ENCODE results near the gene HAUS2.
"Not testable (repeated sequence)": the region's sequence is repeated elsewhere in the genome, so short reads cannot be mapped to it uniquely, and the experiment has no call there.

HAUS2 gene

DNA sequence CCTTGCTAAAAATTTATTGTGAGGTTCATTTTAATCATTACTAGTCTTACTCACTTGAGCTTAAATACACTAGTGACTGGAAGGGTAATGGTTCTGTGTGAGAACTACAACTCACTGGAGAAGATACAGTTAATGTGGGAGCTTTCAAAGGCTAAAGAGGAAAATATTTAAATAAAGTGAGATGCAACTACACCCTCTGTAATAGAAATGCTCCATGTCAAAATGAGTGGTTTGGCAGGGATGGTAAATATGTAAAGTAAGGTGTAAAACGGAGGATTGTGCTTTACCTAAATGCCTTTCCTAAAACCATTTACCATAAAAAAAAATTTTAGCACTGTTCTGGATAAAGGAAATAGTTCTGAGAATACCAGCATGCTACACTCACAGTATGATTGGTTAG is 15.4 kb upstream of the HAUS2 start:
- no peaks in the 10 kb centered on the region for H3K27me3 ChIP-seq (replicated peaks; ENCODE audit: control insufficient read depth, insufficient read depth, low read length)
- no peak overlapping the region for H3K9ac ChIP-seq (ENCODE audit: low read length)
- peaks cover 58% of the 10 kb centered on the region for H3K36me3 ChIP-seq (ENCODE audit: control insufficient read depth, insufficient read depth, low read length, severe bottlenecking)
- no peak for DNase-seq (ENCODE audit: low read depth)
- no peaks in the 10 kb centered on the region for H3K9me3 ChIP-seq (ENCODE audit: control insufficient read depth, low read length)
- no peak overlapping the region for H3K4me3 ChIP-seq (ENCODE audit: low read length)
- H3K4me1 ChIP-seq (ENCODE audit: control insufficient read depth, insufficient read depth, low read length), result no peaks in the 10 kb centered on the region

DNA sequence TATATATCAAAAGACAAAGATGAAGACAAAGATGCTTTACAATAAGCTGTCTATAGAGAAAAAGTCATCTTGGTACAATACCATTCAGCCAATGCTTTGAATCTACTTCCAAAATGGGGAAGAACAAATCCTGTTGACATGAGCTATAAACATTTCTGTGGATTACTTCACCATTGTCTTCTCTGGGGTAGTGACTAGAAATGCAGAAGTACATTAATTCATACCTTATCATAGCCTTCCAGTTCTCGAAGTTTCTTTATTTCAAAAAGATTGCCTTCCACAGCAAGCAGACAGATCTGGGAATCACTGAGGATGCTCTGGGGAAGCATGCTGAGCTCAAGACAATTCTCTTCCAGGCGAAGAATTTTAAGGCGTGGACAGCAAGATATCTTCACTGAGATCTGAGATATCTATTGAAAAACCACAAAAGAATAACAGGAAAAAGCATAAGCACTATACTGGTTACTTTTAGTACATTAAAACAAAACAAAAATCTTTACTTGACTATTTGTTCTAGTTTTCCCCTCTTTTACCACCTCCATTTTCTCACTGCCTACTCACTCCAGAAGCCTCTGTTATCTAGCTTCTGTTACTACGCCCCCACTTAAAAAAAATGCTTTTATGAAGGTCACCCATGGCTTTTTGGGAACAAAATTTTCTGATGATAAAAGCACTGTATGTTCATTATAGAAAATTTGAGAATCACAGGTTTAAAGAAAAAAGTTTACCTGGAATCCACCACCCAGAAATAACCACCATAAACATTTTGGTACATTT is 3.6 kb upstream of the HAUS2 start:
- Histone ChIP-seq H3K9ac (ENCODE audit: low read length) (no peak overlapping the region), H3K36me3 (ENCODE audit: control insufficient read depth, insufficient read depth, low read length, severe bottlenecking) (peaks cover 35% of the 10 kb centered on the region), H3K4me1 (ENCODE audit: control insufficient read depth, insufficient read depth, low read length) (peaks cover 14% of the 10 kb centered on the region), H3K27me3 (replicated peaks; ENCODE audit: control insufficient read depth, insufficient read depth, low read length) (no peaks in the 10 kb centered on the region), H3K4me3 (ENCODE audit: low read length) (no peak overlapping the region), H3K9me3 (ENCODE audit: control insufficient read depth, low read length) (no peaks in the 10 kb centered on the region)
- no peak for DNase-seq (ENCODE audit: low read depth)

DNA sequence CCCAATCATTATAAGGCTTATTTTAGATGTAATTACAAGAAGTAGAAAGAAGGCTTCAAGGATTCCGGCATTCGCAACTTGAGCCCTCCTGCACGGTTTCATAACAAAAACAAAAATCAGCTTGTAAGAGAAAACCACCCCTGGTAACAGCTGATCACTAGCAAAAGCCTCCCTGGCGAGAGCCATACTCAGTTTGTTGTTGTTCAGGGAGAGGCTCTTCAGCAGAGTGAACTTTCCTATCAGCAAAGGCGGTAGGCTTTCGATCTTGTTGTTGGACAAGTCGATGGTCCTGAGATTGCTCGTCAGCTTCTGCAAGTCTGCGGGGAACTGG is 755 bp upstream of the HAUS2 start:
- H3K27me3 ChIP-seq (replicated peaks; ENCODE audit: control insufficient read depth, insufficient read depth, low read length), result no peaks in the 10 kb centered on the region
- no peak for DNase-seq (ENCODE audit: low read depth)
- peak overlapping the region; percentile 95 for H3K4me3 ChIP-seq (ENCODE audit: low read length)
- H3K36me3 ChIP-seq (ENCODE audit: control insufficient read depth, insufficient read depth, low read length, severe bottlenecking), result peaks cover 28% of the 10 kb centered on the region
- peaks cover 18% of the 10 kb centered on the region for H3K4me1 ChIP-seq (ENCODE audit: control insufficient read depth, insufficient read depth, low read length)
- no peaks in the 10 kb centered on the region for H3K9me3 ChIP-seq (ENCODE audit: control insufficient read depth, low read length)
- H3K9ac ChIP-seq (ENCODE audit: low read length), result peak overlapping the region; percentile 89

DNA sequence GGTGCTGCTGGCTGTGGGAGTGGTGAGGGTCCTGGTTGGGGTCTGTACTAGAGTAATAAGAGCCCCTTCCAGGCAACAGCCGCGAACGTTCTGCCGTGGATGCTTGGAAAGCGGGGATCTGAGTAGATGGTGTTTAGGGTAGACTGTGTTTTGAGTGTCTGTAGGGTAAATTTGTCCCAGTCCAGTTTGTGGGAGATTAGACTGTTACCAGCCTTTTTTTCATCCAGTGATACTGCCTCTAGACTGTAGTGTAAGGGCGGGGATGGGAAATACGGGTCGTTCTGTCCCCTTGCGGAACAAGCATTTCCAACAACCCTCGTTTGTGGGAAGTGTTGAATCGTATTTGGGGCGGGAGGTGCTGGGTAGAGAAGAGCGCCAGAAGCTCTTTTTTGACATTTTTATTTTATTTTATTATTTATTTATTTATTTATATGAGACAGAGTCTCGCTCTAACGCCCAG is 424 bp downstream of the HAUS2 start:
- peaks cover 17% of the 10 kb centered on the region for H3K36me3 ChIP-seq (ENCODE audit: control insufficient read depth, insufficient read depth, low read length, severe bottlenecking)
- no peaks in the 10 kb centered on the region for H3K9me3 ChIP-seq (ENCODE audit: control insufficient read depth, low read length)
- DNase-seq (ENCODE audit: low read depth), result peak; percentile 52
- peaks cover 18% of the 10 kb centered on the region for H3K4me1 ChIP-seq (ENCODE audit: control insufficient read depth, insufficient read depth, low read length)
- H3K4me3 ChIP-seq (ENCODE audit: low read length), result peak overlapping the region; percentile 95
- H3K9ac ChIP-seq (ENCODE audit: low read length), result peak overlapping the region; percentile 89
- no peaks in the 10 kb centered on the region for H3K27me3 ChIP-seq (replicated peaks; ENCODE audit: control insufficient read depth, insufficient read depth, low read length)

DNA sequence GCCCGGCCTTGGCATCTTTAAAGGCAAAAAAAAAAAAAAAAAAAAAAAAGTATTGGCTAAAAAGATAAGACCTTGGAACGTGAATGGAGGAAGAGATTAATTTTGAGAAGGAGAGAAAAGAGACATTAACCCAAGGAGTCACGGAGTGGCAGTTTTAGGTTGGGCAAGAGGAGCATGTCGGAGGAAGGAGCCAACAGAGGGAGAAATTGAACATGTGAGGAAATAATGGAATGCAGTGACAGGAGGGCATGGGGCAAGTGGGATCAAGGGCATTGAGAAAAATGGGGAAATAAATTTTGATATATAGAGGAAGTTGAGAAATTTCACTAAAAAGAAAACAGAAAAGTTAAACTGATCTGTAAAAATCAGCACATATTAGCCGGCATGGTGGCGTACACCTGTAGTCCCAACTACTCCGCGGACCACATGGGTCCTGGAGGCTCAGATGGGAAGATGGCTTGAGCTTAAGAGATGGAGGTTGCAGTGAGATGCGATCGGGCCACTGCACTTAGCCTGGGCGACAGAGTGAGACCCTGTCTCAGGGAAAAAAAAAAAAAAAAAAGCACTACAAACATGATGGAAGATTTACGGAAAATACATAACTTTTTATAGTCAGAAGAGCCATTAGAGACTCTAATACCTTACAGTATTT is 1.2 kb downstream of the HAUS2 start:
- Histone ChIP-seq H3K27me3 (replicated peaks; ENCODE audit: control insufficient read depth, insufficient read depth, low read length) (no peaks in the 10 kb centered on the region), H3K9me3 (ENCODE audit: control insufficient read depth, low read length) (no peaks in the 10 kb centered on the region), H3K36me3 (ENCODE audit: control insufficient read depth, insufficient read depth, low read length, severe bottlenecking) (peaks cover 9% of the 10 kb centered on the region), H3K9ac (ENCODE audit: low read length) (peak overlapping the region; percentile 89), H3K4me3 (ENCODE audit: low read length) (peak overlapping the region; percentile 95), H3K4me1 (ENCODE audit: control insufficient read depth, insufficient read depth, low read length) (peaks cover 18% of the 10 kb centered on the region)
- DNase-seq (ENCODE audit: low read depth), result no peak

DNA sequence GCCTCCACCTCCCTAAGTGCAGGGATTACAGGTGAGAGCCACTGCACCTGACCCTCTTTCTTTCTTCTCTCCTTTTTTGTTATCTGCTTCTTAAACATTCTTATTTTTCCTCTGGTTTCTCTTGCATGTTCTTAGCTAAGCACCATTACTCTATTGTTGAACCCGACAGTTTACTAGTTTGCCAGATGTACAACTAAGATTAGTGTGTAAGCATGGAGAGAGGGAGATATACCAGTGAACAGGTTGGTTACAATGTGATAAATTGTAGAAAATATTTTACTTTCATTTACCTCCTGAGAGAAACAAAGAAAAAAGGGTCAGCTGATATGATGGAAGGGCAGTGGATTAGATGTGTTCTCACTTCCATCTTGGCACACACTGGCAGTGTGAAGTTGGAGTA is 4.9 kb downstream of the HAUS2 start:
- no peak for DNase-seq (ENCODE audit: low read depth)
- H3K4me3 ChIP-seq (ENCODE audit: low read length), result no peak overlapping the region

DNA sequence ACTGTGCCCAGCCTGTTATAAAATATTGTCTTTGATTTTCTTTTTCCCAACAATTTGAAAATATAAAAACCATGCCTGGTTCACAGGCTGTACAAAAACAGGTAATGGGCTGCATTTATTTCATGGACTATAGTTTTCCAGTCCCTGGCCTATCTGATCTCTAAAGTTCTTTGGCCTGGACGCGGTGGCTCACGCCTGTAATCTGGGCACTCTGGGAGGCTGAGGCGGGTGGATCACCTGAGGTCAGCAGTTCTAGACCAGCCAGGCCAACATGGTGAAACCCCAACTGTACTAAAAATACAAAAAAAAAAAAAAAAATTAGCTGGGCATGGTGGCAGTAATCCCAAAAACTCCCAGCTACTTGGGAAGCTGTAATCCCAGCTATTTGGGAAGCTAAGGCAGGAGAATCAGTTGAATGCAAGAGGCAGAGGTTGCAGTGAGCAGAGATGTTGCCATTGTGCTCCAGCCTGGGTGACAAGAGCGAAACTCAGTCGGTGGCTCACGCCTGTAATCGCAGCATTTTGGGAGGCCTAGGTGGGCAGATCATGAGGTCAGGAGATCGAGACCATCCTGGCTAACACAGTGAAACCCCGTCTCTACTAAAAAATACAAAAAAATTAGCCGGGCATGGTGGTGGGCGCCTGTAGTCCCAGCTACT is 8.0 kb downstream of the HAUS2 start:
- not testable (repeated sequence) for H3K4me1 ChIP-seq (ENCODE audit: control insufficient read depth, insufficient read depth, low read length); H3K4me3 ChIP-seq (ENCODE audit: low read length); H3K9me3 ChIP-seq (ENCODE audit: control insufficient read depth, low read length); H3K27me3 ChIP-seq (replicated peaks; ENCODE audit: control insufficient read depth, insufficient read depth, low read length); DNase-seq (ENCODE audit: low read depth); H3K9ac ChIP-seq (ENCODE audit: low read length)
- peaks cover 32% of the 10 kb centered on the region for H3K36me3 ChIP-seq (ENCODE audit: control insufficient read depth, insufficient read depth, low read length, severe bottlenecking)

More for the DNA sequence above, 4.9 kb downstream of the HAUS2 start:
- H3K9ac ChIP-seq (ENCODE audit: low read length), result no peak overlapping the region
- H3K4me1 ChIP-seq (ENCODE audit: control insufficient read depth, insufficient read depth, low read length), result peaks cover 8% of the 10 kb centered on the region
- H3K36me3 ChIP-seq (ENCODE audit: control insufficient read depth, insufficient read depth, low read length, severe bottlenecking), result peaks cover 2% of the 10 kb centered on the region
- H3K9me3 ChIP-seq (ENCODE audit: control insufficient read depth, low read length), result no peaks in the 10 kb centered on the region
- no peaks in the 10 kb centered on the region for H3K27me3 ChIP-seq (replicated peaks; ENCODE audit: control insufficient read depth, insufficient read depth, low read length)

DNA sequence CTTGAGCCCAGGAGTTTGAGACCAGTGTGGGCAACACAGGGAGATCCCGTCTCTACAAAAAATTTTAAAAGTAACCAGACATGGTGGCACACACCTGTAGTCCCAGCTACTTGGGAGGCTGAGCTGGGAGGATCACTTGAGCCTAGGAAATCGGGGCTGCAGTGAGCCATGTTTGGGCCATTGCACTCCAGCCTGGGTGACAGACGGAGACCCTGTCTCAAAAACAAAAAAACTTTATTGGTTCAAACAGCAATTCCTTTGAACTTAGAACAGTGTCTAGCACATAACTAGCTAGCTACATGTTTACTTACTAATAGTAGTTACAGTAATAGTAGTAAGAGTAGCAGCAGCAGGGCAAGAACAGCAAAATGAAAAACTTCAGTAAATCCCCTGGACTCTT is 10.1 kb downstream of the HAUS2 start:
- no peak for DNase-seq (ENCODE audit: low read depth)
- H3K4me1 ChIP-seq (ENCODE audit: control insufficient read depth, insufficient read depth, low read length), result no peaks in the 10 kb centered on the region
- no peak overlapping the region for H3K4me3 ChIP-seq (ENCODE audit: low read length)
- peaks cover 49% of the 10 kb centered on the region for H3K36me3 ChIP-seq (ENCODE audit: control insufficient read depth, insufficient read depth, low read length, severe bottlenecking)
- H3K9ac ChIP-seq (ENCODE audit: low read length), result no peak overlapping the region
- H3K27me3 ChIP-seq (replicated peaks; ENCODE audit: control insufficient read depth, insufficient read depth, low read length), result no peaks in the 10 kb centered on the region
- H3K9me3 ChIP-seq (ENCODE audit: control insufficient read depth, low read length), result no peaks in the 10 kb centered on the region

DNA sequence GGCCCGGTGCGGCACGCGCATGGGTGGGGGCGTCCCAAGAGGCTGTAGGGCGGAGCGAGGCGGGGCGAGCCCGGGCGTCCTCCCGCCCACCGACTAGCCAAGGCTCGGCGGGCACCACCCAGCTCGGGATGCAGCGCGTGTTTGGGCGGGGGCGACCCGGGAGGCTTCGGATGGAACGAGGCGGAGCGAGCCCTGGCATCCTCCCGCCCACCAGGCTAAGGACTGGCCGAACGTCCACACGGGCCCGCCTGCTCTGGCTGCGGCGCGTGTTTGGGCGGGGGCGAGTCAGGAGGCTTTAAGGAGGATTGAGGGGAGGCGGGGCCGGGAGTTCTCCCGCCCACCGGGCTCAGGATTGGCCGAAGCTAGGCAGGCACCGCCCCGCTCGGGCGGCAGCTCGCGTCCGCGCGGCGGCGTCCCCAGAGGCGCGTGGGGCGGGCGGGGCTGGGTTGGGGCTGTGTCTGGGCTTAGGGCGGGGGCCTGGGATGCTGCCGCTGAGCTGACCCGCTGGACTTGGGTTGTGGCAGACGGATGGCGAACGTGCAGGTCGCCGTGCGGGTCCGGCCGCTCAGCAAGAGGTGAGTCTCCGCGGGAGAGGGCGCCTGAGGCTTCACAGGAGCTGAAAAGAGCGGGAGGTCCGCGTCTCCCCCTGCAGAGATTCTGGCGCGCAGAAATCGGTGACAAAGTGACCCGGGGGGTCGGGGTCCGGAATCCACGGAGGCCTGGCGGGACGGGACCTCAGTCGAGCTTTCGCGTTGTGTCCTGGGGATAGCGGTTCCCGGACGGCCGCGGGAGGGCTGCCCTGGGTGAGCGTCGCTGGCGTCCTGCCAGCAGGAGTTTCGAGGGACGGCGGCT is 26.8 kb downstream of the HAUS2 start, which contains the start of gene STARD9:
Gene STARD9, plus strand, starts transcription at position 419 of the 852 bp plus-strand sequence. Its CDS starts 110 bp downstream, at position 529.
- peak; percentile 100 for DNase-seq (ENCODE audit: low read depth)
- no peaks in the 10 kb centered on the region for H3K9me3 ChIP-seq (ENCODE audit: control insufficient read depth, low read length)
- H3K36me3 ChIP-seq (ENCODE audit: control insufficient read depth, insufficient read depth, low read length, severe bottlenecking), result peaks cover 1% of the 10 kb centered on the region
- no peaks in the 10 kb centered on the region for H3K27me3 ChIP-seq (replicated peaks; ENCODE audit: control insufficient read depth, insufficient read depth, low read length)
- H3K4me1 ChIP-seq (ENCODE audit: control insufficient read depth, insufficient read depth, low read length), result peaks cover 19% of the 10 kb centered on the region
- peak within 1 kb of the TSS; percentile 91 for H3K4me3 ChIP-seq (ENCODE audit: low read length)
- H3K9ac ChIP-seq (ENCODE audit: low read length), result peak within 1 kb of the TSS; percentile 88

DNA sequence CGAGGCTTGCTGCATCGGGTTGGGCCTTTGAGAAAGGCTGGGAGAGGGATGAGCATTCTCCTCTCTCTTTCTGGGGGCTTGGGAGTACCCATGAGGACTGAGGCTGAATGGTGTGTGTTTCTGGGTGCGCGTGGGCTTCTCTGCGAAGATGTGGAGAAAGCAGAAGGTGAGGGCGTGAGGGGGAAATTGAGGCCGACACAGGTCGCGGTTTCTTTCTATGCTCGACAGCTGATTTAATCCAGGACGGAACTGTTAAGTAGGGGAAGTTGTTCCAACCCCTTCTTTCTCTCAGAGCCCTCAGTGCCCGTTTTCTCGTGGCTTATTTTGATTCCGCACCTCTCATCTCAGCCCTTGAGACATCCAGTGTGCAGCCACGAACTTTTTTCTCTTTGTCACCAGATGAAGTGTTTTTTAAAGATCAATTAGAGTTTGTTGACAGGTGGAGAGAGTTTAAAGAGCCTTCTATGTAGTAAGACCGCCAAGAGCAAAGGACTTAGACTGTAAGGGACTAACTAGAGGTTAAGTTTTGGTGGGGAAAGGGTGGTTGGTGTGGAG is 27.5 kb downstream of the HAUS2 start:
- Histone ChIP-seq H3K9me3 (ENCODE audit: control insufficient read depth, low read length) (no peaks in the 10 kb centered on the region), H3K4me1 (ENCODE audit: control insufficient read depth, insufficient read depth, low read length) (peaks cover 20% of the 10 kb centered on the region), H3K36me3 (ENCODE audit: control insufficient read depth, insufficient read depth, low read length, severe bottlenecking) (no peaks in the 10 kb centered on the region), H3K9ac (ENCODE audit: low read length) (peak overlapping the region; percentile 88), H3K27me3 (replicated peaks; ENCODE audit: control insufficient read depth, insufficient read depth, low read length) (no peaks in the 10 kb centered on the region), H3K4me3 (ENCODE audit: low read length) (peak overlapping the region; percentile 91)
- no peak for DNase-seq (ENCODE audit: low read depth)
